ENCODE measurements around the gene SLC25A47.
A peak's percentile ranks its signal among the peaks of the same experiment; 100 is the strongest.

The SLC25A47 gene

GRCh38 chr14:100313464-100314230, 9.5 kb upstream of the SLC25A47 start:
- Histone ChIP-seq H2AK5ac (ENCODE audit: low read depth, low read length) (peak overlapping the region; percentile 82), H3K4me3 (ENCODE audit: low read length in 2 of 2) (no peak overlapping the region), H3K36me3 (replicated peaks in 1 of 2; ENCODE audit: control insufficient read depth in 2 of 2, insufficient read depth in 2 of 2, low read length in 2 of 2) (no peaks in the 10 kb centered on the region), H2BK15ac (ENCODE audit: low read length) (peak overlapping the region; percentile 71), H2BK120ac (ENCODE audit: low read depth, low read length) (no peak overlapping the region), H3K14ac (ENCODE audit: low read length) (peak overlapping the region; percentile 75), H3K23ac (ENCODE audit: low read depth, low read length, poor library complexity) (no peak overlapping the region), H2BK12ac (ENCODE audit: low read length) (peak overlapping the region; percentile 6), H4K8ac (ENCODE audit: low read depth, low read length) (no peak overlapping the region), H2AFZ (ENCODE audit: low read length) (no peak overlapping the region), H2BK5ac (ENCODE audit: low read length) (no peak overlapping the region), H3K27me3 (ENCODE audit: control insufficient read depth in 3 of 3, insufficient read depth in 3 of 3, low read depth in 1 of 3, low read length in 3 of 3) (no peaks in the 10 kb centered on the region), H3K4me2 (ENCODE audit: insufficient read depth, low read length, poor library complexity, severe bottlenecking) (no peak overlapping the region), H3K79me1 (ENCODE audit: low read depth, low read length) (peaks cover 2% of the 10 kb centered on the region), H3K4ac (ENCODE audit: low read length) (no peak overlapping the region), H3K27ac (replicated peaks; ENCODE audit: low read length) (no peak overlapping the region), H3K4me1 (ENCODE audit: control insufficient read depth in 2 of 2, insufficient read depth in 1 of 2, low read depth in 1 of 2, low read length in 2 of 2) (peaks cover 14 to 17% of the 10 kb centered on the region in 2 donors), H3K9ac (ENCODE audit: low read depth, low read length, poor library complexity) (no peak overlapping the region), H3K18ac (ENCODE audit: low read length) (peak overlapping the region; percentile 78), H4K91ac (ENCODE audit: low read depth, low read length, poor library complexity) (no peak overlapping the region), H3K9me3 (replicated peaks in 1 of 2; ENCODE audit: control insufficient read depth in 2 of 2, insufficient read depth in 1 of 2, low read depth in 1 of 2, low read length in 2 of 2) (no peaks in the 10 kb centered on the region)
- no CpG with 5 or more reads among the region's 26 CpGs for WGBS, 2 donors (ENCODE audit: extremely low coverage in 2 of 2, insufficient read length in 2 of 2, insufficient replicate concordance in 1 of 2)
- DNase-seq (ENCODE audit: low spot score) = no peak

- Histone ChIP-seq H3K4me2 (ENCODE audit: insufficient read depth, low read length, poor library complexity, severe bottlenecking) (no peak overlapping the region), H3K36me3 (replicated peaks in 1 of 2; ENCODE audit: control insufficient read depth in 2 of 2, insufficient read depth in 2 of 2, low read length in 2 of 2) (no peaks in the 10 kb centered on the region), H2BK12ac (ENCODE audit: low read length) (peak overlapping the region; percentile 12), H2BK15ac (ENCODE audit: low read length) (no peak overlapping the region), H3K27me3 (ENCODE audit: control insufficient read depth in 3 of 3, insufficient read depth in 3 of 3, low read depth in 1 of 3, low read length in 3 of 3) (no peaks in the 10 kb centered on the region), H3K23ac (ENCODE audit: low read depth, low read length, poor library complexity) (no peak overlapping the region), H3K18ac (ENCODE audit: low read length) (no peak overlapping the region), H3K4me3 (ENCODE audit: low read length in 2 of 2) (no peak overlapping the region), H3K4me1 (ENCODE audit: control insufficient read depth in 2 of 2, insufficient read depth in 1 of 2, low read depth in 1 of 2, low read length in 2 of 2) (peaks cover 6 to 11% of the 10 kb centered on the region in 2 donors), H2AK5ac (ENCODE audit: low read depth, low read length) (peak overlapping the region; percentile 80), H3K9me3 (replicated peaks in 1 of 2; ENCODE audit: control insufficient read depth in 2 of 2, insufficient read depth in 1 of 2, low read depth in 1 of 2, low read length in 2 of 2) (no peaks in the 10 kb centered on the region), H2AFZ (ENCODE audit: low read length) (peak overlapping the region; percentile 64), H3K14ac (ENCODE audit: low read length) (no peak overlapping the region), H2BK120ac (ENCODE audit: low read depth, low read length) (no peak overlapping the region), H3K79me1 (ENCODE audit: low read depth, low read length) (peaks cover 2% of the 10 kb centered on the region), H3K9ac (ENCODE audit: low read depth, low read length, poor library complexity) (no peak overlapping the region), H4K91ac (ENCODE audit: low read depth, low read length, poor library complexity) (no peak overlapping the region), H3K4ac (ENCODE audit: low read length) (no peak overlapping the region), H2BK5ac (ENCODE audit: low read length) (no peak overlapping the region), H3K27ac (replicated peaks; ENCODE audit: low read length) (no peak overlapping the region), H4K8ac (ENCODE audit: low read depth, low read length) (peak overlapping the region; percentile 52)
- WGBS, 2 donors (ENCODE audit: extremely low coverage in 2 of 2, insufficient read length in 2 of 2, insufficient replicate concordance in 1 of 2) = no CpG with 5 or more reads among the region's 6 CpGs
- no peak for DNase-seq (ENCODE audit: low spot score)
Observed at GRCh38 chr14:100314724-100315123, 8.4 kb upstream of the SLC25A47 start.

DNA sequence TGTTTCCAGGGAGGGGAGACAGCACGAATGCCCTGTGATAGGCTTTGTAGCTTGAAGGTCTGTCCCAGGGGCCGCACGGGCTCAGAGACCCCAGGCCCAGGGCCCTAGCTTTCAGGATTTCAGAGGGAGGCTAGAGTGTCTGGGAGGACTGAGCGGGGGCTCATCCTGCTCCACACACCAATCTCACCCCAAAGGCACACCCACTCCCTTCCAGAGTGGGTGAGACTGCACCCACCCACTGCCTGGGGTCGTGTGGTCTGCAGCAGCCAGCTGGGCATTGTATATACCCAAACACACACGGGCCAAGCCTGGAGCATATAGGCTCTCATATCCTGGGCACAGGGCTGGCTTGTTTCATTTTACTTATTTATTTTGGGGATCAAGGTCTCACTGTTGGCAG, 5.8 kb upstream of the SLC25A47 start:
- Histone ChIP-seq H3K36me3 (replicated peaks in 1 of 2; ENCODE audit: control insufficient read depth in 2 of 2, insufficient read depth in 2 of 2, low read length in 2 of 2) (no peaks in the 10 kb centered on the region), H3K27me3 (ENCODE audit: control insufficient read depth in 3 of 3, insufficient read depth in 3 of 3, low read depth in 1 of 3, low read length in 3 of 3) (peaks cover 0 to 12% (median 0%) of the 10 kb centered on the region in 3 experiments), H3K4me1 (ENCODE audit: control insufficient read depth in 2 of 2, insufficient read depth in 1 of 2, low read depth in 1 of 2, low read length in 2 of 2) (peaks cover 4% of the 10 kb centered on the region in 2 donors), H3K9me3 (replicated peaks in 1 of 2; ENCODE audit: control insufficient read depth in 2 of 2, insufficient read depth in 1 of 2, low read depth in 1 of 2, low read length in 2 of 2) (no peaks in the 10 kb centered on the region), H2BK12ac (ENCODE audit: low read length) (no peak overlapping the region), H2AFZ (ENCODE audit: low read length) (no peak overlapping the region), H2BK120ac (ENCODE audit: low read depth, low read length) (no peak overlapping the region), H3K23ac (ENCODE audit: low read depth, low read length, poor library complexity) (no peak overlapping the region), H2BK5ac (ENCODE audit: low read length) (no peak overlapping the region), H2AK5ac (ENCODE audit: low read depth, low read length) (no peak overlapping the region), H4K91ac (ENCODE audit: low read depth, low read length, poor library complexity) (no peak overlapping the region), H3K4me3 (ENCODE audit: low read length in 2 of 2) (no peak overlapping the region), H3K18ac (ENCODE audit: low read length) (peak overlapping the region; percentile 31), H4K8ac (ENCODE audit: low read depth, low read length) (no peak overlapping the region), H3K4me2 (ENCODE audit: insufficient read depth, low read length, poor library complexity, severe bottlenecking) (no peak overlapping the region), H3K4ac (ENCODE audit: low read length) (no peak overlapping the region), H3K79me1 (ENCODE audit: low read depth, low read length) (no peaks in the 10 kb centered on the region), H2BK15ac (ENCODE audit: low read length) (no peak overlapping the region), H3K9ac (ENCODE audit: low read depth, low read length, poor library complexity) (no peak overlapping the region), H3K14ac (ENCODE audit: low read length) (no peak overlapping the region), H3K27ac (replicated peaks; ENCODE audit: low read length) (no peak overlapping the region)
- WGBS, 2 donors (ENCODE audit: extremely low coverage in 2 of 2, insufficient read length in 2 of 2, insufficient replicate concordance in 1 of 2) = no CpG with 5 or more reads among the region's 6 CpGs
- no peak for DNase-seq (ENCODE audit: low spot score)

GRCh38 chr14:100317912-100318808, 5.0 kb upstream of the SLC25A47 start:
- Histone ChIP-seq H2AFZ (ENCODE audit: low read length) (peak overlapping the region; percentile 79), H3K27ac (replicated peaks; ENCODE audit: low read length) (no peak overlapping the region), H3K9ac (ENCODE audit: low read depth, low read length, poor library complexity) (peak overlapping the region; percentile 40), H3K4me3 (ENCODE audit: low read length in 2 of 2) (no peak overlapping the region), H3K23ac (ENCODE audit: low read depth, low read length, poor library complexity) (no peak overlapping the region), H2BK5ac (ENCODE audit: low read length) (no peak overlapping the region), H2BK120ac (ENCODE audit: low read depth, low read length) (no peak overlapping the region), H3K4ac (ENCODE audit: low read length) (no peak overlapping the region), H3K14ac (ENCODE audit: low read length) (no peak overlapping the region), H3K79me1 (ENCODE audit: low read depth, low read length) (no peaks in the 10 kb centered on the region), H3K18ac (ENCODE audit: low read length) (peak overlapping the region; percentile 75), H4K91ac (ENCODE audit: low read depth, low read length, poor library complexity) (no peak overlapping the region), H3K36me3 (replicated peaks in 1 of 2; ENCODE audit: control insufficient read depth in 2 of 2, insufficient read depth in 2 of 2, low read length in 2 of 2) (no peaks in the 10 kb centered on the region), H3K4me1 (ENCODE audit: control insufficient read depth in 2 of 2, insufficient read depth in 1 of 2, low read depth in 1 of 2, low read length in 2 of 2) (peaks cover 1 to 3% of the 10 kb centered on the region in 2 donors), H2BK12ac (ENCODE audit: low read length) (no peak overlapping the region), H4K8ac (ENCODE audit: low read depth, low read length) (peak overlapping the region; percentile 96), H3K4me2 (ENCODE audit: insufficient read depth, low read length, poor library complexity, severe bottlenecking) (no peak overlapping the region), H3K9me3 (replicated peaks in 1 of 2; ENCODE audit: control insufficient read depth in 2 of 2, insufficient read depth in 1 of 2, low read depth in 1 of 2, low read length in 2 of 2) (no peaks in the 10 kb centered on the region), H2BK15ac (ENCODE audit: low read length) (peak overlapping the region; percentile 80), H2AK5ac (ENCODE audit: low read depth, low read length) (peak overlapping the region; percentile 42), H3K27me3 (ENCODE audit: control insufficient read depth in 3 of 3, insufficient read depth in 3 of 3, low read depth in 1 of 3, low read length in 3 of 3) (peaks cover 0 to 20% (median 0%) of the 10 kb centered on the region in 3 experiments)
- no CpG with 5 or more reads among the region's 40 CpGs for WGBS, 2 donors (ENCODE audit: extremely low coverage in 2 of 2, insufficient read length in 2 of 2, insufficient replicate concordance in 1 of 2)
- DNase-seq (ENCODE audit: low spot score) = no peak

All from neuronal stem cell (in vitro differentiated cells).